T47D (cell line): ENCODE measurements around the gene WDR35.
"Not testable (repeated sequence)": the region's sequence is repeated elsewhere in the genome, so short reads cannot be mapped to it uniquely, and the experiment has no call there.

Experiments
- DNase-seq, 2 experiments: peaks; one replicate each; pipeline versions ENCODE4 v3.0.0 to v3.0.0-alpha.2; 2011 to 2012; ENCODE audit warnings: low read depth in 1 of 2, low spot score in 1 of 2
- JUND ChIP-seq: IDR thresholded peaks from 2 replicates; pipeline ENCODE4 v1.6.1; 2012; ENCODE audit warnings: low read depth
- in situ Hi-C: cut with HindIII; loops from 2 replicates; pipeline ENCODE4 v1.10.0; 2016; ENCODE audit warnings: low sequenced_read_pairs, low pct_unique_long_range_greater_than_20kb

The WDR35 gene

GRCh38 chr2:19947184-19947940 is 42.5 kb downstream of the WDR35 start:
- TF ChIP-seq JUND, result no peak
- no peak for DNase-seq
- in situ Hi-C loops, result no loop called here

- no peak for TF ChIP-seq JUND
- no peak for DNase-seq
- in situ Hi-C loops, result no loop called here
Observed at GRCh38 chr2:19944205-19944845, 45.6 kb downstream of the WDR35 start.

GRCh38 chr2:19943189-19943588 is 46.7 kb downstream of the WDR35 start:
- DNase-seq, result no peak
- in situ Hi-C loops, result no loop called here
- TF ChIP-seq JUND, result no peak

GRCh38 chr2:19942199-19942598 is 47.7 kb downstream of the WDR35 start:
- in situ Hi-C loops, result no loop called here
- no peak for TF ChIP-seq JUND
- no peak for DNase-seq

- TF ChIP-seq JUND, result no peak
- in situ Hi-C loops, result no loop called here
- no peak for DNase-seq
Observed at GRCh38 chr2:19937004-19937403, 52.9 kb downstream of the WDR35 start.

GRCh38 chr2:19936203-19936602 is 53.7 kb downstream of the WDR35 start:
- DNase-seq, result peak in 1 of 2 experiments; percentile 75
- in situ Hi-C loops, result no loop called here
- no peak for TF ChIP-seq JUND

GRCh38 chr2:19933351-19933981 is 56.4 kb downstream of the WDR35 start:
- TF ChIP-seq JUND, result no peak
- DNase-seq, result peak; percentile 11 to 79
- in situ Hi-C loops, result no loop called here

GRCh38 chr2:19932928-19933327 is 57.0 kb downstream of the WDR35 start:
- no peak for DNase-seq
- TF ChIP-seq JUND, result no peak
- in situ Hi-C loops, result no loop called here

GRCh38 chr2:19929226-19929625 is 60.7 kb downstream of the WDR35 start:
- DNase-seq, result no peak
- in situ Hi-C loops, result no loop called here
- no peak for TF ChIP-seq JUND

GRCh38 chr2:19927816-19928215 is 62.1 kb downstream of the WDR35 start:
- in situ Hi-C loops, DNase-seq: not testable (repeated sequence)

GRCh38 chr2:19924526-19924925 is 65.4 kb downstream of the WDR35 start:
- not testable (repeated sequence) for DNase-seq

GRCh38 chr2:19922188-19922587 is 67.7 kb downstream of the WDR35 start:
- in situ Hi-C loops, result not testable (repeated sequence)

More at GRCh38 chr2:19924526-19924925, 65.4 kb downstream of the WDR35 start:
- in situ Hi-C loops, result not testable (repeated sequence)

GRCh38 chr2:19916385-19916950 is 73.4 kb downstream of the WDR35 start:
- in situ Hi-C loops, result no loop called here
- no peak for TF ChIP-seq JUND
- no peak for DNase-seq

More at GRCh38 chr2:19922188-19922587, 67.7 kb downstream of the WDR35 start:
- not testable (repeated sequence) for DNase-seq
